ENCODE measurements around the gene TXNDC8.

DNA sequence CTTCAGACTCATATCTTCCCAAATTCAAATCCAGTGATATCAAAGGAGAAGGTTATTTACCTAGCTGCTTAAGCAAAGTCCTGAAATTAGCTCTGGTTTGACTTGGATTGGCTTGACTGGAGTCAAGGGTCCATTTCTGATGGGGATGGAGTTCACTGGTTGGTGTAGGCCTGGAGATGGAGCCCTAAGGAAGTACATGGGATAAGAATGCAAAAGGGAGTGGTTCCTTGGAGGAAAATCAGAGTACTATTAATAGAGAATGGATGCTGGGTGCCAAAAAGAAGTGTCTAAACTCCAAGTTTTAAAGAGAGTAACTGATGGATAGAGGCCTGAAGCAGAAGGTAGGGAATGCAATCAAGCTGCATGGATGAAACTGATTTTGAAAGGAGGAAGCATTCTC, 13.8 kb downstream of the TXNDC8 start:
- TF ChIP-seq, protein P1, sequence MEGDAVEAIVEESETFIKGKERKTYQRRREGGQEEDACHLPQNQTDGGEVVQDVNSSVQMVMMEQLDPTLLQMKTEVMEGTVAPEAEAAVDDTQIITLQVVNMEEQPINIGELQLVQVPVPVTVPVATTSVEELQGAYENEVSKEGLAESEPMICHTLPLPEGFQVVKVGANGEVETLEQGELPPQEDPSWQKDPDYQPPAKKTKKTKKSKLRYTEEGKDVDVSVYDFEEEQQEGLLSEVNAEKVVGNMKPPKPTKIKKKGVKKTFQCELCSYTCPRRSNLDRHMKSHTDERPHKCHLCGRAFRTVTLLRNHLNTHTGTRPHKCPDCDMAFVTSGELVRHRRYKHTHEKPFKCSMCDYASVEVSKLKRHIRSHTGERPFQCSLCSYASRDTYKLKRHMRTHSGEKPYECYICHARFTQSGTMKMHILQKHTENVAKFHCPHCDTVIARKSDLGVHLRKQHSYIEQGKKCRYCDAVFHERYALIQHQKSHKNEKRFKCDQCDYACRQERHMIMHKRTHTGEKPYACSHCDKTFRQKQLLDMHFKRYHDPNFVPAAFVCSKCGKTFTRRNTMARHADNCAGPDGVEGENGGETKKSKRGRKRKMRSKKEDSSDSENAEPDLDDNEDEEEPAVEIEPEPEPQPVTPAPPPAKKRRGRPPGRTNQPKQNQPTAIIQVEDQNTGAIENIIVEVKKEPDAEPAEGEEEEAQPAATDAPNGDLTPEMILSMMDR (IDR thresholded peaks at IDR 0.05; ENCODE audit: poor library complexity, severe bottlenecking) = no peak
- no peak for TF ChIP-seq SMC3 (conservative IDR thresholded peaks at IDR 0.05; ENCODE audit: poor library complexity)
- TF ChIP-seq POLR2AphosphoS5 (IDR thresholded peaks at IDR 0.05) = no peak

Data from neural cell (in vitro differentiated cells).